ENCODE measurements around the gene MAGEA3.

DNA sequence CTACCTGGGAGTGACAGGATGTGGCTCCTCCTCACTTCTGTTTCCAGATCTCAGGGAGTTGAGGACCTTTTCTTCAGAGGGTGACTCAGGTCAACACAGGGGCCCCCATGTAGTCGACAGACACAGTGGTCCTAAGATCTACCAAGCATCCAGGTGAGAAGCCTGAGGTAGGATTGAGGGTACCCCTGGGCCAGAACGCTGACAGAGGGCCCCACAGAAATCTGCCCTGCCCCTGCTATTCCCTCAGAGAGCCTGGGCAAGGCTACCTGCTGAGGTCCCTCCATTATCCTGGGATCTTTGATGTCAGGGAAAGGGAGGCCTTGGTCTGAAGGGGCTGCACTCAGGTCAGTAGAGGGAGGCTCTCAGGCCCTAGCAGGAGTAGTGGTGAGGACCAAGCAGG is 36.5 kb downstream of the MAGEA3 start:
- TF ChIP-seq, protein P1, sequence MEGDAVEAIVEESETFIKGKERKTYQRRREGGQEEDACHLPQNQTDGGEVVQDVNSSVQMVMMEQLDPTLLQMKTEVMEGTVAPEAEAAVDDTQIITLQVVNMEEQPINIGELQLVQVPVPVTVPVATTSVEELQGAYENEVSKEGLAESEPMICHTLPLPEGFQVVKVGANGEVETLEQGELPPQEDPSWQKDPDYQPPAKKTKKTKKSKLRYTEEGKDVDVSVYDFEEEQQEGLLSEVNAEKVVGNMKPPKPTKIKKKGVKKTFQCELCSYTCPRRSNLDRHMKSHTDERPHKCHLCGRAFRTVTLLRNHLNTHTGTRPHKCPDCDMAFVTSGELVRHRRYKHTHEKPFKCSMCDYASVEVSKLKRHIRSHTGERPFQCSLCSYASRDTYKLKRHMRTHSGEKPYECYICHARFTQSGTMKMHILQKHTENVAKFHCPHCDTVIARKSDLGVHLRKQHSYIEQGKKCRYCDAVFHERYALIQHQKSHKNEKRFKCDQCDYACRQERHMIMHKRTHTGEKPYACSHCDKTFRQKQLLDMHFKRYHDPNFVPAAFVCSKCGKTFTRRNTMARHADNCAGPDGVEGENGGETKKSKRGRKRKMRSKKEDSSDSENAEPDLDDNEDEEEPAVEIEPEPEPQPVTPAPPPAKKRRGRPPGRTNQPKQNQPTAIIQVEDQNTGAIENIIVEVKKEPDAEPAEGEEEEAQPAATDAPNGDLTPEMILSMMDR (IDR thresholded peaks at IDR 0.05): no peak
- no peak for TF ChIP-seq EZH2phosphoT487 (IDR thresholded peaks at IDR 0.05)
- no peak for TF ChIP-seq EZH2 (IDR thresholded peaks at IDR 0.05)

All from neural progenitor cell (in vitro differentiated cells).